Type B pancreatic cell (in vitro differentiated cells): ENCODE data around the gene RGS9. TPM values are rescaled to one million over a fixed set of nuclear protein-coding genes. Genes with fewer than 3 reads are reported as not detected.
"Not testable (repeated sequence)": the region's sequence is repeated elsewhere in the genome, so short reads cannot be mapped to it uniquely, and the experiment has no call there.

Experiments
- DNase-seq: peaks from one replicate; pipeline ENCODE4 v3.0.0; 2021; ENCODE audit warnings: mixed read lengths; ENCODE audit not compliant: unreplicated experiment; ENCODE audit errors: extremely low spot score
- H3K27ac Mint-ChIP-seq: 2 replicates; pipeline ENCODE4 v1.8.0; 2021; ENCODE audit warnings: mild to moderate bottlenecking, mixed read lengths
- H3K27me3 Mint-ChIP-seq: 2 replicates; pipeline ENCODE4 v1.8.0; 2021; ENCODE audit warnings: mixed read lengths
- H3K36me3 Mint-ChIP-seq: 2 replicates; pipeline ENCODE4 v1.8.0; 2021; ENCODE audit warnings: mixed read lengths
- H3K4me1 Mint-ChIP-seq: one replicate; pipeline ENCODE4 v1.8.0; 2021; ENCODE audit warnings: mixed read lengths; ENCODE audit not compliant: unreplicated experiment
- H3K4me3 Mint-ChIP-seq: 2 replicates; pipeline ENCODE4 v1.8.0; 2021; ENCODE audit warnings: mild to moderate bottlenecking, mixed read lengths
- H3K9me3 Mint-ChIP-seq: 2 replicates; pipeline ENCODE4 v1.8.0; 2021; ENCODE audit warnings: mixed read lengths
- CTCF ChIP-seq: fragments of 200-600 bp; sonication (generic); conservative IDR thresholded peaks from 2 replicates; pipeline ENCODE4 v1.5.0; 2021; ENCODE audit warnings: antibody characterized with exemption, mild to moderate bottlenecking
- total RNA-seq: library from RNA; stranded (reverse); gene quantifications from 2 replicates; pipeline ENCODE4 v1.2.1, GENCODE V29; 2021; ENCODE audit warnings: low replicate concordance

The RGS9 gene
- total RNA-seq, 1 donor from 2014 or later = 5.5 TPM

DNA sequence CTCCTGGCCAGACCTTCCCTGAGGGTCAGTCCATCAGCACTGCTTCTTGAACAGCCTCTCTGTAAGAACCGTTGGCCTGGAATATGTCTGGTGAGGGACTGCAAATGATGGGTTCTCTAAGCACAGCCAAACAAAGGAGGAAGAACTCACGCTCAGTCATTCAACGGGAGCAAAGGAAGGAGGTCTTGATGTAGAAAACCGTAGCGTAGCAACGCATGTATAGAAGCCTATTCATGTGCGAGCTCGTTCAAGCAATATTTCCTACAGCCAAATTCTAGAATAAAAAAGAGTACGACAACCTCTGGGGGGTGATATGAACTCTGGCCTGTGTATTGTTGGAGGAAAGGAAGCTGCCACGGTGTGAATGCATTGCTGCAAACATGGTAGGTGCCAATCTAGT lies 64.2 kb downstream of the RGS9 start:
- no peak overlapping the region for H3K4me3 Mint-ChIP-seq
- no peak for TF ChIP-seq CTCF
- H3K27ac Mint-ChIP-seq = no peak overlapping the region
- H3K27me3 Mint-ChIP-seq = peaks cover 4% of the 10 kb centered on the region
- H3K9me3 Mint-ChIP-seq = no peaks in the 10 kb centered on the region
- peaks cover 6% of the 10 kb centered on the region for H3K4me1 Mint-ChIP-seq
- DNase-seq = no peak
- no peaks in the 10 kb centered on the region for H3K36me3 Mint-ChIP-seq

DNA sequence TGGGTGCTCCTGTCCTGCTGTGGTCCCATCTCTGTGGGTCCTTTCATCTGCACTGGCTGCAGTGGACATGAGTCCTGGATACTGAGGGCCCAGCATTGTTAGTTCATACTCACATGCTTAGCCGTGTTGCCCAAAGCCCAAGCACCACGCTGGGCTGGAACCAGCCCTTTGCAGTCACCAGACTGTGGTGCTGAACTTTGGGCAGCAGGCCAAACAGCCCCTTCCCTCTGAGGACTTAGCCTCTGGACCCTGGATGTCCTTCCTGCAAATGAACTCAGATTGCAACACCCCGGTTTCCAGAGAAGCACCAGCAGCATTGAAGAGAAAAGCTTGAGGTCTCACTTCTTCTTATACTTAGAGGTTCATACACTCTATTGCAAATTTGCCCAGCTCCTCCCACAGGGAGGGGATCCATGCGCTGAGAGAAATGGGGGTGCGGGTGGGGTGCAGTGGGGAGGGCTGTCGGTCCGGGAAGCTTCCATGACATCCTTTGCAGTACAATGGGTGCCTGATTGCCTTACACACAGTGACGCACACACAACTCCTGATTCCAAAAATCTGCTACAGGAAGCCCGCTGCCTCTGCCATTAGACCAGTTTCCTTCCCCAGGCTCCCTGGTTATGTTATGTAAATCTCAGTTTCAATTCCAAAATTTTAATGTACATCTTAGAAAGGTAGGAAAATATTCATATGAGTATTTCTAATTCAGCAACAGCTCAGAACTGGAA lies 65.8 kb downstream of the RGS9 start:
- Mint-ChIP-seq H3K4me3 (no peak overlapping the region), H3K4me1 (peaks cover 6% of the 10 kb centered on the region), H3K9me3 (no peaks in the 10 kb centered on the region), H3K27me3 (peaks cover 4% of the 10 kb centered on the region), H3K36me3 (no peaks in the 10 kb centered on the region), H3K27ac (no peak overlapping the region)
- no peak for DNase-seq
- TF ChIP-seq CTCF = no peak

GRCh38 chr17:65204001-65204400 lies 66.8 kb downstream of the RGS9 start:
- no peaks in the 10 kb centered on the region for H3K4me1 Mint-ChIP-seq
- TF ChIP-seq CTCF = no peak
- no peaks in the 10 kb centered on the region for H3K27me3 Mint-ChIP-seq
- no peaks in the 10 kb centered on the region for H3K9me3 Mint-ChIP-seq
- H3K36me3 Mint-ChIP-seq = no peaks in the 10 kb centered on the region
- H3K27ac Mint-ChIP-seq = no peak overlapping the region
- no peak overlapping the region for H3K4me3 Mint-ChIP-seq
- DNase-seq = no peak

DNA sequence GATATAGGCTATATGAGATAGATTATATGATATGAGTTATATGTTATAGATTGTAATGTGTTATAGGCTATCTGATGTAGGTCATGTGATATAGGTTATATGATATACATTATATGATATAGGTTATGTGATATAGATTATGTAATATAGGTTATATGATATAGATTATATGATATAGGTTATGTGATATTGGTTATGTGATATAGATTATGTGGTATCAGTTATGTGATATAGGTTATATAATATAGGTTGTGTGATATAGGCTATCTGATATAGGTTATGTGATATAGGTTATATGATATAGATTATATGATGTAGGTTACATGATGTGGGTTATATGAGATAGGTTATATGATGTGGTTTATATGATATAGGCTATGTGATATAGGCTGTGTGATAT lies 68.5 kb downstream of the RGS9 start:
- DNase-seq = no peak
- no peaks in the 10 kb centered on the region for H3K9me3 Mint-ChIP-seq
- H3K4me1 Mint-ChIP-seq = no peaks in the 10 kb centered on the region
- TF ChIP-seq CTCF = no peak
- H3K4me3 Mint-ChIP-seq = no peak overlapping the region
- H3K36me3 Mint-ChIP-seq = no peaks in the 10 kb centered on the region
- H3K27ac Mint-ChIP-seq = no peak overlapping the region
- no peaks in the 10 kb centered on the region for H3K27me3 Mint-ChIP-seq

DNA sequence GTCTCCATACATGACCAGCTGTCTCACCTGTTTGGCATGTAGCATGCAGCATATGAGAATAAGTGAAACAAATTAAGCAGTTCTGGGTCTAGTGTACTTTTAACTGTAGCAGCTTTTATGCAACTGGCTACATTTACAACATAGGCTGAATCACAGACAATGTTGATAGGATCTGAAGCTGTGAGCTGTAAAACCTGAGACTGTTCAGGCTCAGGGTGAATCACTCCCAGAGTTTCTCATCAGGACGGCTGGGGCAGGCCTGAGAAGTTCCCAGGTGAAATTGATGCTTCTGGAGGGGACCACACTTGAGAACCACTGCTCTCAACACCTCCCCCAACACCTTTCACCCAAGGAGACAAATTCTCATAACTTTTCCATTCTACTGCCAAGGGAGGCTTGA lies 70.3 kb downstream of the RGS9 start:
- not testable (repeated sequence) for H3K9me3 Mint-ChIP-seq, DNase-seq, H3K4me3 Mint-ChIP-seq, H3K4me1 Mint-ChIP-seq, H3K36me3 Mint-ChIP-seq, H3K27me3 Mint-ChIP-seq, H3K27ac Mint-ChIP-seq

GRCh38 chr17:65208717-65209116 lies 71.5 kb downstream of the RGS9 start:
- Mint-ChIP-seq H3K4me1 (no peaks in the 10 kb centered on the region), H3K27me3 (no peaks in the 10 kb centered on the region), H3K36me3 (no peaks in the 10 kb centered on the region), H3K27ac (no peak overlapping the region), H3K9me3 (no peaks in the 10 kb centered on the region), H3K4me3 (no peak overlapping the region)
- DNase-seq = no peak
- no peak for TF ChIP-seq CTCF
